Psoas muscle (tissue), 8 donors: ENCODE measurements around the gene FAM168B. TPM values are rescaled to one million over a fixed set of nuclear protein-coding genes. Genes with fewer than 3 reads are reported as not detected.

Source experiments
- ATAC-seq, 4 donors: fragments of 200-7000 bp; cut with Tn5 transposase; one replicate each; pipeline ENCODE4 v1.9.1; 2020; ENCODE audit warnings: moderate library complexity in 3 of 4, mild to moderate bottlenecking in 2 of 4
- DNase-seq, 2 donors: peaks; one replicate each; pipeline ENCODE4 v3.0.0-alpha.2; 2020
- H3K27ac ChIP-seq: fragments of 200-600 bp; one replicate; pipeline ENCODE4 v1.8.0; 2022
- H3K27me3 ChIP-seq, 3 donors: fragments of 200-600 bp in 1 of 3; one replicate each; pipeline versions ENCODE4 v1.6.1 to v1.8.0; 2013 to 2022; ENCODE audit warnings: low read length in 2 of 3, mild to moderate bottlenecking in 2 of 3, moderate library complexity in 1 of 3; ENCODE audit not compliant: insufficient read depth in 3 of 3
- H3K36me3 ChIP-seq, 2 donors: fragments of 200-600 bp in 1 of 2; one replicate each; pipeline versions ENCODE4 v1.6.1 to v1.8.0; 2013 to 2022; ENCODE audit warnings: low read depth in 1 of 2, mild to moderate bottlenecking in 1 of 2, moderate library complexity in 1 of 2; ENCODE audit not compliant: insufficient read depth in 1 of 2
- H3K4me1 ChIP-seq: fragments of 200-600 bp; one replicate; pipeline ENCODE4 v1.8.0; 2022
- H3K4me3 ChIP-seq: fragments of 200-600 bp; one replicate; pipeline ENCODE4 v1.8.0; 2022; ENCODE audit warnings: mild to moderate bottlenecking
- H3K9me3 ChIP-seq: fragments of 200-600 bp; one replicate; pipeline ENCODE4 v1.8.0; 2022
- CTCF ChIP-seq: fragments of 200-600 bp; IDR thresholded peaks from one replicate; pipeline ENCODE4 v1.8.0; 2022; ENCODE audit warnings: antibody characterized with exemption
- WGBS, 3 donors: extraction: QIAGEN DNeasy Blood & Tissue Kit; methylation state at CpG; one replicate each; pipeline versions ENCODE4 v1.1.6 to v1.1.7; 2013; 5-methylcytosine and 5-hydroxymethylcytosine counted together
- intact Hi-C, 2 donors: fragments of 100-400 bp; cut with DNase I; formaldehyde crosslinking; loops; one replicate each; pipeline versions ENCODE4 v1.11.0 to v1.14.2; 2022
- polyA plus RNA-seq, 3 donors: library from polyadenylated mRNA; stranded (reverse); fragments of 200-250 nt; gene quantifications; one replicate each; pipeline ENCODE4 v1.2.3, GENCODE V29; 2013
- total RNA-seq, 4 donors: library from RNA; stranded (reverse); fragmentation: NEBNext Ultra II Directional in 2 of 4; extraction: Animal tissue kit (Norgen Biotek cat#: 25700) in 2 of 4; gene quantifications; one replicate each; pipeline versions ENCODE4 v1.2.1 to v1.2.4, GENCODE V29; 2021 to 2023
- donor health status: healthy with polysubstance abuse.
- donor health status: DM: no; HTN: no; CAD: no; lungs with moderate emphysema.
- donor health status: Bipolar disorder and iron deficiency.
- donor health status: healthy.
- donor health status: DM: yes; HTN: yes; CAD: no.
- donor health status: DM: no; HTN: no; CAD: no.
- donor health status: DM: no; HTN: no; CAD: no.
- donor health status: DM: yes; HTN: yes; CAD: no.

The FAM168B gene
- total and polyA plus RNA-seq, 7 donors = 39.2 to 155 (median 98.8) TPM

GRCh38 chr2:131123192-131123591, 29.9 kb upstream of the FAM168B start:
- H3K9me3 ChIP-seq = no peaks in the 10 kb centered on the region
- H3K4me3 ChIP-seq = no peak overlapping the region
- no peaks in the 10 kb centered on the region for H3K27me3 ChIP-seq
- DNase-seq (no peak), ATAC-seq (peak in 3 of 4 donors; percentile 18 to 50 (median 33))
- TF ChIP-seq CTCF = no peak
- H3K4me1 ChIP-seq = peaks cover 30% of the 10 kb centered on the region
- intact Hi-C loops = no loop called here
- H3K36me3 ChIP-seq = peaks cover 13 to 47% of the 10 kb centered on the region in 2 donors
- H3K27ac ChIP-seq = no peak overlapping the region
- 44 to 69% (median 52%) methylated on average over 3 of the region's 3 CpGs for WGBS, 3 donors

GRCh38 chr2:131122496-131122895, 29.2 kb upstream of the FAM168B start:
- no peaks in the 10 kb centered on the region for H3K9me3 ChIP-seq
- intact Hi-C loops = no loop called here
- H3K4me1 ChIP-seq = peaks cover 30% of the 10 kb centered on the region
- DNase-seq = no peak
- peak; percentile 32 to 84 (median 81) for ATAC-seq
- no peak overlapping the region for H3K4me3 ChIP-seq
- WGBS, 3 donors = 59 to 82% (median 73%) methylated on average over 4 of the region's 4 CpGs
- no peak overlapping the region for H3K27ac ChIP-seq
- no peak for TF ChIP-seq CTCF
- no peaks in the 10 kb centered on the region for H3K27me3 ChIP-seq
- H3K36me3 ChIP-seq = peaks cover 8 to 40% of the 10 kb centered on the region in 2 donors

GRCh38 chr2:131121464-131121863, 28.2 kb upstream of the FAM168B start:
- Histone ChIP-seq H3K4me1 (peaks cover 21% of the 10 kb centered on the region), H3K27me3 (no peaks in the 10 kb centered on the region), H3K36me3 (peaks cover 0 to 31% of the 10 kb centered on the region in 2 donors), H3K27ac (no peak overlapping the region), H3K4me3 (no peak overlapping the region), H3K9me3 (no peaks in the 10 kb centered on the region)
- ATAC-seq = no peak
- WGBS, 3 donors = 96 to 98% (median 96%) methylated on average over 4 of the region's 4 CpGs
- no peak for TF ChIP-seq CTCF
- intact Hi-C loops = no loop called here
- DNase-seq = no peak

- DNase-seq = no peak
- H3K4me3 ChIP-seq = no peak overlapping the region
- whole genome bisulfite sequencing, 3 donors = 89 to 95% (median 91%) methylated on average over 12 of the region's 12 CpGs
Observed at GRCh38 chr2:131120815-131121317, 27.6 kb upstream of the FAM168B start.

More at GRCh38 chr2:131120815-131121317, 27.6 kb upstream of the FAM168B start:
- peaks cover 15% of the 10 kb centered on the region for H3K4me1 ChIP-seq
- no peaks in the 10 kb centered on the region for H3K27me3 ChIP-seq
- no peaks in the 10 kb centered on the region for H3K9me3 ChIP-seq
- no peak overlapping the region for H3K27ac ChIP-seq
- intact Hi-C loops = no loop called here
- TF ChIP-seq CTCF = no peak
- ATAC-seq = no peak
- peaks cover 0 to 25% of the 10 kb centered on the region in 2 donors for H3K36me3 ChIP-seq
